HG03558 (cell line): ENCODE results near the gene CLIC4.
"Not testable (repeated sequence)": the region's sequence is repeated elsewhere in the genome, so short reads cannot be mapped to it uniquely, and the experiment has no call there.

Source experiments
- ATAC-seq: cut with Tn5 transposase; IDR thresholded peaks from one replicate; pipeline ENCODE4 v1.9.1; 2021; ENCODE audit warnings: moderate number of reproducible peaks; ENCODE audit not compliant: unreplicated experiment; ENCODE audit errors: extremely low read depth

Gene CLIC4

GRCh38 chr1:24717887-24718650, 27.2 kb upstream of the CLIC4 start:
- no peak for ATAC-seq

GRCh38 chr1:24720152-24720551, 25.1 kb upstream of the CLIC4 start:
- ATAC-seq: no peak

- no peak for ATAC-seq
These were observed 23.7 kb upstream of the CLIC4 start for GRCh38 chr1:24721533-24721932.

- ATAC-seq: not testable (repeated sequence)
These were observed 22.9 kb upstream of the CLIC4 start for GRCh38 chr1:24722073-24723035.

GRCh38 chr1:24724345-24725208, 20.7 kb upstream of the CLIC4 start:
- no peak for ATAC-seq

GRCh38 chr1:24725209-24725651, 20.0 kb upstream of the CLIC4 start:
- ATAC-seq: no peak

GRCh38 chr1:24726741-24727140, 18.5 kb upstream of the CLIC4 start:
- ATAC-seq: no peak

GRCh38 chr1:24727501-24728216, 17.6 kb upstream of the CLIC4 start:
- ATAC-seq: peak; percentile 56

- no peak for ATAC-seq
These were observed 16.3 kb upstream of the CLIC4 start for GRCh38 chr1:24728982-24729381.

- no peak for ATAC-seq
These were observed 12.9 kb upstream of the CLIC4 start for GRCh38 chr1:24732186-24732885.

GRCh38 chr1:24733342-24733741, 11.9 kb upstream of the CLIC4 start:
- ATAC-seq: peak; percentile 52

- no peak for ATAC-seq
These were observed 10.1 kb upstream of the CLIC4 start for GRCh38 chr1:24735156-24735508.

GRCh38 chr1:24735509-24736375, 9.5 kb upstream of the CLIC4 start:
- ATAC-seq: no peak

- no peak for ATAC-seq
These were observed 7.7 kb upstream of the CLIC4 start for GRCh38 chr1:24737368-24738117.

- ATAC-seq: no peak
These were observed 6.0 kb upstream of the CLIC4 start for GRCh38 chr1:24739241-24739640.

- no peak for ATAC-seq
These were observed 2.9 kb upstream of the CLIC4 start for GRCh38 chr1:24742090-24742938.
